Measurements from ENCODE around the gene ACTR1B. TPM values are rescaled to one million over a fixed set of nuclear protein-coding genes. Genes with fewer than 3 reads are reported as not detected.
A peak's percentile ranks its signal among the peaks of the same experiment; 100 is the strongest.
"Not testable (repeated sequence)": the region's sequence is repeated elsewhere in the genome, so short reads cannot be mapped to it uniquely, and the experiment has no call there.

The ACTR1B gene
- 60.3 TPM for total RNA-seq
- long read RNA-seq, transcript ACTR1B-201 (11 exons, 2,243 nt) = major isoform, 30 of 42 reads
- long read RNA-seq, partial matches to known transcripts = 7 of 42 reads
- long read RNA-seq, other reads (novel, unspliced or antisense) = 5 of 42 reads

- peak; percentile 95 for ATAC-seq
- DNase-seq (ENCODE audit: missing footprints) = peak; percentile 98
Observed at GRCh38 chr2:97663962-97664635, at the start of gene ACTR1B. TSS of gene ACTR1B (minus strand) at chr2:97664044. CDS start at chr2:97663890, 154 bp downstream.

GRCh38 chr2:97712693-97713295 lies 49.0 kb upstream of the ACTR1B start:
- ATAC-seq = no peak
- peak; percentile 37 for DNase-seq (ENCODE audit: missing footprints)
- intact Hi-C loops (cut with DNase I) = loop anchor here (5.0 kb wide), 1 partner anchor 35 kb away; no protein-coding TSS in a partner anchor

More at GRCh38 chr2:97663962-97664635, at the start of gene ACTR1B:
- intact Hi-C loops (cut with DNase I) = loop anchor here (1.0 kb wide), 2 partner anchors 19 to 33 kb away; no protein-coding TSS in a partner anchor

DNA sequence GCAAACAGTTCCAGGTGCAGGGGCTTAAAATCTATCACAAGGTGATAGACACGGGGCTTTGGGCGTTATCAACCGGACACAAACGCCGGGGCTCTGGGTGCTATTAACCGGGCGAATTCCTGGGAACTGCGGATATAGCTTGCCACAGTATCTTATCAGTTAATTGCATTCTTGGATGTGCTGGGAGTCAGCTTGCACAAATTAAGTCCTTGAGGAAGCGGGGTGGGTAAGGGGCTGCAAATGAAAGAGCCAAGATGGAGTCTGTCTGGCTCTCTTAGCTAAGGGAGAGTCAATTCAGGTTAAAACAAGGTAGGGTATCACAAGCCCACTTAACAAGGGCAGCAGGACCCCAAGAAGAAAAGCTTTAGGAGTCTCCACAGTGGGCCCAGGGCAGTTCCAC lies 48.3 kb upstream of the ACTR1B start:
- not testable (repeated sequence) for ATAC-seq; DNase-seq (ENCODE audit: missing footprints)
- intact Hi-C loops (cut with DNase I) = loop anchor here (5.0 kb wide), 1 partner anchor 35 kb away; no protein-coding TSS in a partner anchor

GRCh38 chr2:97711394-97711711 lies 47.5 kb upstream of the ACTR1B start:
- ATAC-seq = no peak
- no peak for DNase-seq (ENCODE audit: missing footprints)
- intact Hi-C loops (cut with DNase I) = loop anchor here (5.0 kb wide), 1 partner anchor 36 kb away; no protein-coding TSS in a partner anchor

DNA sequence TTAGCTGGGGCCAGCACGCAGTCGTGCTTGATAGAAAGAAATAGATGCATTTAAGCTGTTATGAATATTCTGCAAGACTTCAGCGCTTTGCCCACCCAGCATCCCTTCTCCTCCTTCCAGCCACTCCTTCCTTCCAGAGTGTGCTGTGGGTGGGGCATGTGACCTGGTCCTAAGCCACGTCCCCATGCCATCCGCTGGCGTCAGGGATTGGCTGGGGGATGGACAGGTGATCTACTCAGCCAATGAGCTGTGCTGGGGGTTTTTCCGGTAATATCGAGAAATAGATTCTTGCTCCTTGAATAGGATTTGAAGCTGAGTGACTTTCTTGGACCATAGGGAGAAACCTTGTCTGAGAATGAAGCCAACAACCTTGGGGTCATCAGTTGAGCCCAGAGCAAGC lies 44.8 kb upstream of the ACTR1B start:
- intact Hi-C loops (cut with DNase I) = loop anchor here (2.0 kb wide), 1 partner anchor 676 kb away; no protein-coding TSS in a partner anchor
- ATAC-seq (no peak), DNase-seq (ENCODE audit: missing footprints) (no peak)

- ATAC-seq (no peak), DNase-seq (ENCODE audit: missing footprints) (no peak)
- intact Hi-C loops (cut with DNase I) = loop anchor here (2.0 kb wide), 1 partner anchor 677 kb away; no protein-coding TSS in a partner anchor
Observed at GRCh38 chr2:97708048-97708380, 44.2 kb upstream of the ACTR1B start.

DNA sequence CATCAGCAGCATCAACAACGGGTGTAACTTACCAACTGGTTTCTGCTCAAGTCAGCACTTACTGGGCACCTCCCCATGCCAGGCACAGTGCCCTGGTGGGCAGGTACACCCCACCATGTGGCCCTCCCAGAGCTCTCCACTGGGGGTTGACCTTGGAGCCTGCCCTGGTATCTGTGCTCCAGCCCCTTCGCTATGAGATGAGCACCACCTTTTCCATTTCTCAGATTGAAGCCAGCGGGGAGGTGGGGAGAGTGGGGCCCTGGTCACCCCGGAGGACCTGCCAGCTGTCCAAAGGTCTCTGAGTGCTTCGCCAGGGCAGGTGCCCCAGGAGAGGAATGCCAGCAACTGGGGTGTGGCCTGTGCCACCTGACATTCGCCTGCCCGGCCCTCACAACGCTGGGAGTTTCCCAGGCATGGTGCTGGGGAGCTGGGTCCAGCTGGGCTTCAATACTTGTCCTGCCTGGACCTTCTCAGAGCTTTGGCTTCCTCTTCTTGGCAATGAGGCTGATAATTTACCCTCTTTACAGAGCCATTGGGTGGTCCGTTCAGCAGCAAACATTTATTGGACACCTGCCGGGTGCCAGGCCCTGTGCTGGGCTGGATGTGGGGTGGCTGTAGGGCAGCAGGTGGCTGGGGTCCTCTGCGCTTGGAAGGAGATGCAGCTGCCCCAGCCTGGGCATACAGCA lies 43.7 kb upstream of the ACTR1B start:
- DNase-seq (ENCODE audit: missing footprints) (no peak), ATAC-seq (no peak)
- intact Hi-C loops (cut with DNase I) = loop anchor here (2.0 kb wide), 1 partner anchor 677 kb away; no protein-coding TSS in a partner anchor

GRCh38 chr2:97706708-97707345 lies 43.0 kb upstream of the ACTR1B start:
- ATAC-seq (no peak), DNase-seq (ENCODE audit: missing footprints) (no peak)
- intact Hi-C loops (cut with DNase I) = no loop called here

DNA sequence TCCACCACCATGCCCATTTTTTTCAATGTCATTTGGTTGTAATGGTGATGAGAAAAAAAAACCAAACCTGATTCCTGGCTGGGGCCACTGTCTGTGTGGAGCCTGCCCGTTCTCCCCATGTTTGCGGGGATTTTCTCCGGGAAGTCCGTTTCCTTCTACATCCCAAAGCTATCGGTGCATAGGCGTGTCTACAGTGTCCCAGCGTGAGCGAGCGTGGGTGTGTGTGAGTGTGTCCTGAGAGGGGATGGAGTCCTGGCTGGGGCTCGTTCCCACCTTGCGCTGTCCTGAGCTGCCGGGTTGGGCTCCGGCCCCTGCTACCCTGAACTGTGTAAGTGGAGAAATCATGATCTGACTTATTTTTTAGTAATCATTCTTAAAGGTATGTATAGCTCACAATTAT lies 42.3 kb upstream of the ACTR1B start:
- ATAC-seq (no peak), DNase-seq (ENCODE audit: missing footprints) (no peak)
- intact Hi-C loops (cut with DNase I) = no loop called here

- DNase-seq (ENCODE audit: missing footprints) (no peak), ATAC-seq (no peak)
- intact Hi-C loops (cut with DNase I) = no loop called here
Observed at GRCh38 chr2:97704989-97705388, 41.1 kb upstream of the ACTR1B start.

GRCh38 chr2:97703741-97704140 lies 39.9 kb upstream of the ACTR1B start:
- intact Hi-C loops (cut with DNase I) = no loop called here

GRCh38 chr2:97702731-97703470 lies 39.1 kb upstream of the ACTR1B start:
- intact Hi-C loops (cut with DNase I) = no loop called here
- DNase-seq (ENCODE audit: missing footprints) (no peak), ATAC-seq (no peak)

More at GRCh38 chr2:97703741-97704140, 39.9 kb upstream of the ACTR1B start:
- DNase-seq (ENCODE audit: missing footprints) = no peak
- ATAC-seq = no peak

DNA sequence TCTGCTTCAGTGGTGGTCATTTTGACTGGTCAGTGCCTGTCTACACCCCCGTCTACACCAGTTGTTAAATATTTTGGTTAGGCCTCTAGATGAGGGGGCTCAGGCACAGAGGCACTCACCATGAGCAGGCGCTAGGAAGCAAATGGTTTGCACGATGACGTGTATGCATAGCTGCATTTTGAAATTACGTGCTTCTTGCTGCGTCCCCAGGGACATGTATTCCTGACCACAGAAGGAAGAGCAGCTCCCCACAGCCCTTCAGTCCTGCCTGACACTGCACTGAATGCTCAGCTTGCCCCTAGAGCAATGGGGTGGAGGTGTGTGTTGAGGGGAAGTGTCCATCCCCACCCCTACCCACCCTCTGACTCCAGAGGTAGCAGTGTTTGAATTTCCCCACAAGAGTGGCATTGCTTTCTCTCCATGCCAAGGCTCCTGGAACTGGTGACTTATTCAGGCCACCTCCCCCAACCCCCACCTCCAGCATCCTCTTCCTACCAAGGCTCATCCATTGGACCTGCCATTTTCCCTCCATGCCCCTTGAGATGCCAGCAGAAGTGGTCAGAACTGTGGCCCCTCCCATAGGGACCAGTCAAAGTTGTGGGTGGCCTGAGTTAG lies 38.1 kb upstream of the ACTR1B start:
- ATAC-seq = no peak
- no peak for DNase-seq (ENCODE audit: missing footprints)
- intact Hi-C loops (cut with DNase I) = loop anchor here (2.0 kb wide), 2 partner anchors 47 to 683 kb away; no protein-coding TSS in a partner anchor

GRCh38 chr2:97701186-97701585 lies 37.3 kb upstream of the ACTR1B start:
- intact Hi-C loops (cut with DNase I) = loop anchor here (2.0 kb wide), 2 partner anchors 48 to 684 kb away; no protein-coding TSS in a partner anchor
- DNase-seq (ENCODE audit: missing footprints) (no peak), ATAC-seq (no peak)

DNA sequence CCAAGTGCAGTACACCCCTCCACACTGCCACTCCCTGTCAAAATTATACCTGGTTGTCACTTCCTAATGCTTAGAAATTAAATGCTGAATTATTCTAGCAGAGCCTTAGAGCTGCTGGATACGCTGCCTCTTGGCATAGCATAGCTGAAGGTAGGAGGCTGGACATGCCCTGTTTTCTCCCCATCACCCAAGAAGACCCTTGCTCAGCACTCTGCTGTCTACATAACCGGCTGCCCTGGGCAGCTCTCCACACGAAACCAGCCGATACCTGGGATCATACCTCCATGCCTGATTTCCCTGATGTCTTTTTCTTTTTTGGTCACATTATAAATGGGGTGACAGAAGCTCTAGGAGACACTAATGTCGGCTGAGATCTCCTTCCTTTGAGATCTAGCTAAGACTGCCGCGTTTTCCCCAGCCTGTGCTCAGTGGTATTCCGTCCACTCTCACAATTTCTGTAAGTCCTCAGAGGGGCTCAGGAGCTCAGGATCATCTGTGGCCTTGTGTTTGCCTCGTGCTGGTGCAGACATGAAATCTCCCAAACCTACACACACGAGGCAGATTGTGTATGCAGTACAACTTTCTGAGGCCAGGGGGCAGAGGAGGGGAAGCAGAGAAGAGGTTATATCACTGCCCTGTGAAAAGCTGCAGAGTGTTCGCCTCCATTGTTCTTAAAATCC lies 36.1 kb upstream of the ACTR1B start:
- DNase-seq (ENCODE audit: missing footprints) = no peak
- ATAC-seq = peak; percentile 68
- intact Hi-C loops (cut with DNase I) = loop anchor here (2.0 kb wide), 2 partner anchors 49 to 685 kb away; no protein-coding TSS in a partner anchor

GRCh38 chr2:97698530-97698929 lies 34.7 kb upstream of the ACTR1B start:
- DNase-seq (ENCODE audit: missing footprints) = no peak
- intact Hi-C loops (cut with DNase I) = no loop called here
- ATAC-seq = no peak
